ENCODE results near the gene CHTOP.
"Not testable (repeated sequence)": the region's sequence is repeated elsewhere in the genome, so short reads cannot be mapped to it uniquely, and the experiment has no call there.

The CHTOP gene

DNA sequence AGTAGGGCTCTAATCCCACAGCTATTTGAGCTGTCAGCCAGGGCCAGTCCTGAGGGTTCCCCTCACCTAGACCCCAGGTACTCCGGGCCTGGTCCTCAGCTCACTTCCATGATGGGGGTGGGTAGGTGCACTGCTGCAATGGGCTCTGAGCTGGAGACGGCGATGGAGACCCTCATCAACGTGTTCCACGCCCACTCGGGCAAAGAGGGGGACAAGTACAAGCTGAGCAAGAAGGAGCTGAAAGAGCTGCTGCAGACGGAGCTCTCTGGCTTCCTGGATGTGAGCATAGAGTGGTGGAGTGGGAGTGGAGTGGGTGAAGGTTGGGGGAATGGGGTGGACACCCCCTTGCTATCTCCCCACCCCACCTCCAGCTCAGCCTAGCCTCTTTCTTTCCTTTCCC, 3.5 kb upstream of the CHTOP start:
- Histone ChIP-seq H3K27me3 (ENCODE audit: control insufficient read depth in 1 of 2, insufficient read depth in 2 of 2, low read length in 2 of 2) (no peaks in the 10 kb centered on the region), H3K36me3 (ENCODE audit: control insufficient read depth in 1 of 2, insufficient read depth in 2 of 2, low read length in 2 of 2) (no peaks in the 10 kb centered on the region), H3K9ac (ENCODE audit: low read depth in 1 of 2, low read length in 2 of 2) (no peak overlapping the region), H3K9me3 (ENCODE audit: control insufficient read depth in 1 of 2, low read length in 2 of 2) (no peaks in the 10 kb centered on the region), H3K4me1 (ENCODE audit: control insufficient read depth in 1 of 2, insufficient read depth in 2 of 2, low read length in 2 of 2) (peaks cover 34 to 35% of the 10 kb centered on the region in 2 donors), H3K4me3 (ENCODE audit: low read depth in 1 of 2, low read length in 2 of 2) (no peak overlapping the region), H3K27ac (ENCODE audit: low read depth, low read length) (no peak overlapping the region)

DNA sequence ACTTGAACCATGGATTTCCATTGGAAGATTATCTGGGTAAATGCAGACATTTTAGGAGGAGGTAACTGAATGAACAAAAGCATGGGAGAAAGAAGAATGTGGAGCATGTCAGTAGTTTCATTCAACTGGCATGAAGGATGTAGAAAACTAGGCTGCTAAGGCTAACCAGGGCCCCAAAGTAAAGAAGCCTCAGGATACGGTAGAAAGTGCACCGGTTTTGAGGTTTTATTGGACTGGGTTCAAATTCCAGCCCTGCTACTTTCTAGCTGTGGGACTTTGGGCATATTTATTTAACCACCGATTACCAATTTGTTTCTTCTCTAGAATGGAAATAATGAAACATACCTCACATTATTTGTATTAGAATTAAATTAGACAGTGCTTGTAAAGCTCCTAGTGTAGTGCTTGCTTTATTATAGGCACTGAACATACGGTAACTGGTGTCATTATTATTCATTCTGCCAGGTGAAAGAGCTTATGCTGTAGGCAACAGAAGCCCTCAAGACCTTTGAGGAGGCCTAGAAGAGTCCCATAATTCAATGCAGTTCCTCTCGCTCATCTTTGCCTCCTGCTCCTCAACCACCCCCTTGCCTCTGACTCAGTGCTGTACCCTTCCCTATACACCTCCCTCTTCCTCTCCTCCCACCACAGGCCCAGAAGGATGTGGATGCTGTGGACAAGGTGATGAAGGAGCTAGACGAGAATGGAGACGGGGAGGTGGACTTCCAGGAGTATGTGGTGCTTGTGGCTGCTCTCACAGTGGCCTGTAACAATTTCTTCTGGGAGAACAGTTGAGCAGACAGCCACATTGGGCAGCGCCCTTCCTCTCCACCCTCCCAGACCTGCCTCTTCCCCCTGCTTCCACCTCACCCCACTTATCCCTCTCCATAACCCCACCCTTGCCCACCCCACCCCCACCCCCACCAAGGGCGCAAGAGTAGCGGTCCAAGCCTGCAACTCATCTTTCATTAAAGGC, 2.5 kb upstream of the CHTOP start:
- Histone ChIP-seq H3K36me3 (ENCODE audit: control insufficient read depth in 1 of 2, insufficient read depth in 2 of 2, low read length in 2 of 2) (peaks cover under 1 to 2% of the 10 kb centered on the region in 2 donors), H3K9ac (ENCODE audit: low read depth in 1 of 2, low read length in 2 of 2) (no peak overlapping the region), H3K4me3 (ENCODE audit: low read depth in 1 of 2, low read length in 2 of 2) (peak overlapping the region in 1 of 2 donors; percentile 32), H3K9me3 (ENCODE audit: control insufficient read depth in 1 of 2, low read length in 2 of 2) (no peaks in the 10 kb centered on the region), H3K27me3 (ENCODE audit: control insufficient read depth in 1 of 2, insufficient read depth in 2 of 2, low read length in 2 of 2) (no peaks in the 10 kb centered on the region), H3K4me1 (ENCODE audit: control insufficient read depth in 1 of 2, insufficient read depth in 2 of 2, low read length in 2 of 2) (peaks cover 36 to 38% of the 10 kb centered on the region in 2 donors), H3K27ac (ENCODE audit: low read depth, low read length) (peak overlapping the region; percentile 5)

- peak overlapping the region; percentile 100 for H3K9ac ChIP-seq (ENCODE audit: low read depth in 1 of 2, low read length in 2 of 2)
- peak overlapping the region; percentile 100 for H3K27ac ChIP-seq (ENCODE audit: low read depth, low read length)
- H3K4me1 ChIP-seq (ENCODE audit: control insufficient read depth in 1 of 2, insufficient read depth in 2 of 2, low read length in 2 of 2), result peaks cover 40 to 42% of the 10 kb centered on the region in 2 donors
- peaks cover 15 to 22% of the 10 kb centered on the region in 2 donors for H3K36me3 ChIP-seq (ENCODE audit: control insufficient read depth in 1 of 2, insufficient read depth in 2 of 2, low read length in 2 of 2)
- no peaks in the 10 kb centered on the region for H3K9me3 ChIP-seq (ENCODE audit: control insufficient read depth in 1 of 2, low read length in 2 of 2)
- peak overlapping the region; percentile 49 to 98 for H3K4me3 ChIP-seq (ENCODE audit: low read depth in 1 of 2, low read length in 2 of 2)
- no peaks in the 10 kb centered on the region for H3K27me3 ChIP-seq (ENCODE audit: control insufficient read depth in 1 of 2, insufficient read depth in 2 of 2, low read length in 2 of 2)
Observed at GRCh38 chr1:153633161-153633753, 609 bp upstream of the CHTOP start.

GRCh38 chr1:153635872-153636271, 2.0 kb downstream of the CHTOP start:
- Histone ChIP-seq H3K4me1 (ENCODE audit: control insufficient read depth in 1 of 2, insufficient read depth in 2 of 2, low read length in 2 of 2) (peaks cover 37 to 39% of the 10 kb centered on the region in 2 donors), H3K9ac (ENCODE audit: low read depth in 1 of 2, low read length in 2 of 2) (no peak overlapping the region), H3K9me3 (ENCODE audit: control insufficient read depth in 1 of 2, low read length in 2 of 2) (no peaks in the 10 kb centered on the region), H3K27ac (ENCODE audit: low read depth, low read length) (no peak overlapping the region), H3K27me3 (ENCODE audit: control insufficient read depth in 1 of 2, insufficient read depth in 2 of 2, low read length in 2 of 2) (no peaks in the 10 kb centered on the region), H3K4me3 (ENCODE audit: low read depth in 1 of 2, low read length in 2 of 2) (no peak overlapping the region), H3K36me3 (ENCODE audit: control insufficient read depth in 1 of 2, insufficient read depth in 2 of 2, low read length in 2 of 2) (peaks cover 30 to 46% of the 10 kb centered on the region in 2 donors)

DNA sequence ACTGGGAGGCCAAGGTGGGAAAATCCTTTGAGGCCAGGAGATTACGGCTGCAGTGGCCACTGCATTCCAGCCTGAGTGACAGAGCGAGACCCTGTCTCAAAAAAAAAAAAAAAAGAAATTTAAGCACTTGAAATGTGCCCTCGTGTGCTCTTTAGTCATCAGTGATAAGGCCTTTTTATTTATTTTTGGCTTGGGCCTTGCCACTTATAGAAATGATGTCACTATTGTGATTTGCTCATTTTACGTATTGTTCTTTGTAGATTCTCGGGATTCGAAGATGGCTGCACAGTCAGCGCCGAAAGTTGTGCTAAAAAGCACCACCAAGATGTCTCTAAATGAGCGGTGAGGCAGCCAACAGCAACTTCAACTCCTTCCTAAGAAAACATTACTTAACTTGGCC, 2.4 kb downstream of the CHTOP start:
- H3K4me1 ChIP-seq (ENCODE audit: control insufficient read depth in 1 of 2, insufficient read depth in 2 of 2, low read length in 2 of 2), result peaks cover 32 to 35% of the 10 kb centered on the region in 2 donors
- peaks cover 34 to 50% of the 10 kb centered on the region in 2 donors for H3K36me3 ChIP-seq (ENCODE audit: control insufficient read depth in 1 of 2, insufficient read depth in 2 of 2, low read length in 2 of 2)
- no peak overlapping the region for H3K9ac ChIP-seq (ENCODE audit: low read depth in 1 of 2, low read length in 2 of 2)
- no peak overlapping the region for H3K27ac ChIP-seq (ENCODE audit: low read depth, low read length)
- no peak overlapping the region for H3K4me3 ChIP-seq (ENCODE audit: low read depth in 1 of 2, low read length in 2 of 2)
- no peaks in the 10 kb centered on the region for H3K27me3 ChIP-seq (ENCODE audit: control insufficient read depth in 1 of 2, insufficient read depth in 2 of 2, low read length in 2 of 2)
- H3K9me3 ChIP-seq (ENCODE audit: control insufficient read depth in 1 of 2, low read length in 2 of 2), result no peaks in the 10 kb centered on the region

- peaks cover 54 to 70% of the 10 kb centered on the region in 2 donors for H3K36me3 ChIP-seq (ENCODE audit: control insufficient read depth in 1 of 2, insufficient read depth in 2 of 2, low read length in 2 of 2)
- H3K9ac ChIP-seq (ENCODE audit: low read depth in 1 of 2, low read length in 2 of 2), result no peak overlapping the region
- no peaks in the 10 kb centered on the region for H3K27me3 ChIP-seq (ENCODE audit: control insufficient read depth in 1 of 2, insufficient read depth in 2 of 2, low read length in 2 of 2)
- no peak overlapping the region for H3K4me3 ChIP-seq (ENCODE audit: low read depth in 1 of 2, low read length in 2 of 2)
- peaks cover 28 to 33% of the 10 kb centered on the region in 2 donors for H3K4me1 ChIP-seq (ENCODE audit: control insufficient read depth in 1 of 2, insufficient read depth in 2 of 2, low read length in 2 of 2)
- no peaks in the 10 kb centered on the region for H3K9me3 ChIP-seq (ENCODE audit: control insufficient read depth in 1 of 2, low read length in 2 of 2)
- no peak overlapping the region for H3K27ac ChIP-seq (ENCODE audit: low read depth, low read length)
Observed at GRCh38 chr1:153638261-153638660, 4.4 kb downstream of the CHTOP start.

GRCh38 chr1:153639280-153639679, 5.4 kb downstream of the CHTOP start:
- H3K27ac ChIP-seq (ENCODE audit: low read depth, low read length), result no peak overlapping the region
- peaks cover 24 to 36% of the 10 kb centered on the region in 2 donors for H3K4me1 ChIP-seq (ENCODE audit: control insufficient read depth in 1 of 2, insufficient read depth in 2 of 2, low read length in 2 of 2)
- H3K36me3 ChIP-seq (ENCODE audit: control insufficient read depth in 1 of 2, insufficient read depth in 2 of 2, low read length in 2 of 2), result peaks cover 63 to 80% of the 10 kb centered on the region in 2 donors
- H3K9ac ChIP-seq (ENCODE audit: low read depth in 1 of 2, low read length in 2 of 2), result no peak overlapping the region
- no peaks in the 10 kb centered on the region for H3K9me3 ChIP-seq (ENCODE audit: control insufficient read depth in 1 of 2, low read length in 2 of 2)
- no peak overlapping the region for H3K4me3 ChIP-seq (ENCODE audit: low read depth in 1 of 2, low read length in 2 of 2)
- no peaks in the 10 kb centered on the region for H3K27me3 ChIP-seq (ENCODE audit: control insufficient read depth in 1 of 2, insufficient read depth in 2 of 2, low read length in 2 of 2)

GRCh38 chr1:153640213-153640612, 6.3 kb downstream of the CHTOP start:
- H3K36me3 ChIP-seq (ENCODE audit: control insufficient read depth in 1 of 2, insufficient read depth in 2 of 2, low read length in 2 of 2), result peaks cover 68 to 89% of the 10 kb centered on the region in 2 donors
- H3K9ac ChIP-seq (ENCODE audit: low read depth in 1 of 2, low read length in 2 of 2); H3K9me3 ChIP-seq (ENCODE audit: control insufficient read depth in 1 of 2, low read length in 2 of 2); H3K27me3 ChIP-seq (ENCODE audit: control insufficient read depth in 1 of 2, insufficient read depth in 2 of 2, low read length in 2 of 2); H3K27ac ChIP-seq (ENCODE audit: low read depth, low read length); H3K4me3 ChIP-seq (ENCODE audit: low read depth in 1 of 2, low read length in 2 of 2): not testable (repeated sequence)
- H3K4me1 ChIP-seq (ENCODE audit: control insufficient read depth in 1 of 2, insufficient read depth in 2 of 2, low read length in 2 of 2), result peaks cover 21 to 36% of the 10 kb centered on the region in 2 donors

- H3K27ac ChIP-seq (ENCODE audit: low read depth, low read length), result no peak overlapping the region
- H3K4me1 ChIP-seq (ENCODE audit: control insufficient read depth in 1 of 2, insufficient read depth in 2 of 2, low read length in 2 of 2), result peaks cover 15 to 36% of the 10 kb centered on the region in 2 donors
- H3K36me3 ChIP-seq (ENCODE audit: control insufficient read depth in 1 of 2, insufficient read depth in 2 of 2, low read length in 2 of 2), result peaks cover 75 to 96% of the 10 kb centered on the region in 2 donors
Observed at GRCh38 chr1:153640861-153641260, 7.0 kb downstream of the CHTOP start.

DNA sequence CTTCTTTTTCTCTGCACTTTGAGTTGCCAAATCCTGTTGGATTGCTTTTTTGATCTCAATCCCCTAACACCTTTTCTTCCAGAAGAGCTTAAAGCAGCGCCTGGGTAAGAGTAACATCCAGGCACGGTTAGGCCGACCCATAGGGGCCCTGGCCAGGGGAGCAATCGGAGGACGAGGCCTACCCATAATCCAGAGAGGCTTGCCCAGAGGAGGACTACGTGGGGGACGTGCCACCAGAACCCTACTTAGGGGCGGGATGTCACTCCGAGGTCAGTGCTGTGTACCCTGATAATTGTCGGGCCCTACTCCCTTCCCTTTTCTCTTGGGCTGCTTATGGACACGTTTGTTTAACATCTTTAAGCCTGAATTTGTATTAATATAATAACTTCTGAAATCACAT, 8.3 kb downstream of the CHTOP start:
- H3K9me3 ChIP-seq (ENCODE audit: control insufficient read depth in 1 of 2, low read length in 2 of 2), result no peaks in the 10 kb centered on the region
- no peak overlapping the region for H3K4me3 ChIP-seq (ENCODE audit: low read depth in 1 of 2, low read length in 2 of 2)

More at GRCh38 chr1:153640861-153641260, 7.0 kb downstream of the CHTOP start:
- H3K9me3 ChIP-seq (ENCODE audit: control insufficient read depth in 1 of 2, low read length in 2 of 2), result no peaks in the 10 kb centered on the region
- no peaks in the 10 kb centered on the region for H3K27me3 ChIP-seq (ENCODE audit: control insufficient read depth in 1 of 2, insufficient read depth in 2 of 2, low read length in 2 of 2)
- H3K9ac ChIP-seq (ENCODE audit: low read depth in 1 of 2, low read length in 2 of 2), result no peak overlapping the region
- H3K4me3 ChIP-seq (ENCODE audit: low read depth in 1 of 2, low read length in 2 of 2), result no peak overlapping the region

More for the DNA sequence above, 8.3 kb downstream of the CHTOP start:
- Histone ChIP-seq H3K4me1 (ENCODE audit: control insufficient read depth in 1 of 2, insufficient read depth in 2 of 2, low read length in 2 of 2) (peaks cover 6 to 27% of the 10 kb centered on the region in 2 donors), H3K36me3 (ENCODE audit: control insufficient read depth in 1 of 2, insufficient read depth in 2 of 2, low read length in 2 of 2) (peaks cover 69 to 94% of the 10 kb centered on the region in 2 donors), H3K9ac (ENCODE audit: low read depth in 1 of 2, low read length in 2 of 2) (no peak overlapping the region), H3K27ac (ENCODE audit: low read depth, low read length) (no peak overlapping the region), H3K27me3 (ENCODE audit: control insufficient read depth in 1 of 2, insufficient read depth in 2 of 2, low read length in 2 of 2) (no peaks in the 10 kb centered on the region)

All from duodenal mucosa (tissue), 2 donors.